Chondrocyte (in vitro differentiated cells): ENCODE measurements around the gene VIT. TPM values are rescaled to one million over a fixed set of nuclear protein-coding genes. Genes with fewer than 3 reads are reported as not detected.

ENCODE experiments used
- DNase-seq: peaks from one replicate; pipeline ENCODE4 v3.0.0; 2021; ENCODE audit warnings: mixed read lengths, low spot score
- H3K27ac Mint-ChIP-seq: one replicate; pipeline ENCODE4 v1.8.0; 2021; ENCODE audit warnings: mild to moderate bottlenecking, moderate library complexity, mixed read lengths; ENCODE audit not compliant: unreplicated experiment
- H3K27me3 Mint-ChIP-seq: 2 replicates; pipeline ENCODE4 v1.8.0; 2021; ENCODE audit warnings: low read depth, mixed read lengths
- H3K36me3 Mint-ChIP-seq: 2 replicates; pipeline ENCODE4 v1.8.0; 2021; ENCODE audit warnings: low read depth, mixed read lengths
- H3K4me1 Mint-ChIP-seq: 2 replicates; pipeline ENCODE4 v1.8.0; 2021; ENCODE audit warnings: low read depth, mild to moderate bottlenecking, mixed read lengths
- H3K4me3 Mint-ChIP-seq: one replicate; pipeline ENCODE4 v1.8.0; 2021; ENCODE audit warnings: mild to moderate bottlenecking, moderate library complexity, mixed read lengths; ENCODE audit not compliant: unreplicated experiment
- H3K9me3 Mint-ChIP-seq: 2 replicates; pipeline ENCODE4 v1.8.0; 2021; ENCODE audit warnings: low read depth, mixed read lengths
- total RNA-seq: library from RNA; stranded (reverse); gene quantifications from 3 replicates; pipeline ENCODE4 v1.2.1, GENCODE V29; 2021
- TF ChIP-seq, protein P1 (sequence below): fragments of 200-600 bp; sonication (generic); IDR thresholded peaks from 2 replicates; pipeline ENCODE4 v1.5.0; 2021; ENCODE audit warnings: antibody characterized with exemption, mild to moderate bottlenecking, moderate library complexity

The VIT gene
- total RNA-seq, 1 donor from 2014 or later: 0.15 TPM

DNA sequence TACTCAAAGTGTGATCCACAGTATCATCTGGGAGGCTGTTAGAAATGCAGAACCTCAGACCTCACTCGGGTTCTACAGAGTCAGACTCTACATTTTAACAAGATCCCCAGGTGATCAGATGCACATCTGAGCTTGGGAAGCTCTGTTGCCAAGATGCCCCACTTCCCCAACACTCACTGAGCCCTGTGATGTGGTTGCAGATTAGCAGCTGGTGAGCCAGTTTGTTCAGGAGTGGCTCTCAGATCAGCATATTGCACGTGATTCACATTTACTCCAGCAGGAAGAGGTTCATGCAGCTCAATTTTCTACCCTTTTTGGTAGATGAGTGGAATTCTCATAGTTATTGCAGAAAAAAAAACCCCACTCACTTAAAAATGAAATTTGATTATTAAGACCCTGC, 96.4 kb downstream of the VIT start:
- Mint-ChIP-seq H3K4me1 (peaks cover 6% of the 10 kb centered on the region), H3K27me3 (peaks cover 7% of the 10 kb centered on the region), H3K4me3 (no peak overlapping the region), H3K9me3 (no peaks in the 10 kb centered on the region), H3K27ac (no peak overlapping the region), H3K36me3 (no peaks in the 10 kb centered on the region)
- TF ChIP-seq, protein P1, sequence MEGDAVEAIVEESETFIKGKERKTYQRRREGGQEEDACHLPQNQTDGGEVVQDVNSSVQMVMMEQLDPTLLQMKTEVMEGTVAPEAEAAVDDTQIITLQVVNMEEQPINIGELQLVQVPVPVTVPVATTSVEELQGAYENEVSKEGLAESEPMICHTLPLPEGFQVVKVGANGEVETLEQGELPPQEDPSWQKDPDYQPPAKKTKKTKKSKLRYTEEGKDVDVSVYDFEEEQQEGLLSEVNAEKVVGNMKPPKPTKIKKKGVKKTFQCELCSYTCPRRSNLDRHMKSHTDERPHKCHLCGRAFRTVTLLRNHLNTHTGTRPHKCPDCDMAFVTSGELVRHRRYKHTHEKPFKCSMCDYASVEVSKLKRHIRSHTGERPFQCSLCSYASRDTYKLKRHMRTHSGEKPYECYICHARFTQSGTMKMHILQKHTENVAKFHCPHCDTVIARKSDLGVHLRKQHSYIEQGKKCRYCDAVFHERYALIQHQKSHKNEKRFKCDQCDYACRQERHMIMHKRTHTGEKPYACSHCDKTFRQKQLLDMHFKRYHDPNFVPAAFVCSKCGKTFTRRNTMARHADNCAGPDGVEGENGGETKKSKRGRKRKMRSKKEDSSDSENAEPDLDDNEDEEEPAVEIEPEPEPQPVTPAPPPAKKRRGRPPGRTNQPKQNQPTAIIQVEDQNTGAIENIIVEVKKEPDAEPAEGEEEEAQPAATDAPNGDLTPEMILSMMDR: no peak
- no peak for DNase-seq

GRCh38 chr2:36797324-36798070, 101.0 kb downstream of the VIT start:
- Mint-ChIP-seq H3K4me1 (peaks cover 6% of the 10 kb centered on the region), H3K27me3 (no peaks in the 10 kb centered on the region), H3K9me3 (no peaks in the 10 kb centered on the region), H3K4me3 (no peak overlapping the region), H3K36me3 (no peaks in the 10 kb centered on the region), H3K27ac (no peak overlapping the region)
- TF ChIP-seq, protein P1: no peak
- DNase-seq: no peak

GRCh38 chr2:36798724-36799123, 102.2 kb downstream of the VIT start:
- Mint-ChIP-seq H3K9me3 (no peaks in the 10 kb centered on the region), H3K4me1 (peaks cover 6% of the 10 kb centered on the region)
- no peak for DNase-seq

DNA sequence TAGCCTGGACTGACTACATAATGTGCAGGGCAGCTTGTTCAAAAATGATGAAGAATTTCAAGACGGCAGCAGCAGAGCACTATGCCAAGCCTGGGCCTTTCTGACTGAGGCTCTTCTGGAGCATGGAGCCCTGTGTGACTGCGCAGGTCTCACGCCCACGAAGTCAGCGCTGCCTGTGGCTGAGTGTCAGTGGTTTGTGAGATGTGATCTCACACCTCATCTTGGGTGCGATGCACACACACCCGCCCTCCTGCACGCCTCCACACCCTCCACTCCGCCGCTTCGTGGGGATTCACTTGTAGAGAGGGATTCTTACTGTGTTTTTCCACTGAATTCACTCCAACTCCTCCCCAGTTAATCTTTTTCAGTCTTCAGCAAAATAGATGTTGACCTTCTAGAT, 103.9 kb downstream of the VIT start:
- Mint-ChIP-seq H3K36me3 (no peaks in the 10 kb centered on the region), H3K27ac (no peak overlapping the region), H3K27me3 (no peaks in the 10 kb centered on the region), H3K4me3 (no peak overlapping the region), H3K9me3 (no peaks in the 10 kb centered on the region), H3K4me1 (peaks cover 6% of the 10 kb centered on the region)
- no peak for DNase-seq
- TF ChIP-seq, protein P1: no peak

More at GRCh38 chr2:36798724-36799123, 102.2 kb downstream of the VIT start:
- Mint-ChIP-seq H3K4me3 (no peak overlapping the region), H3K36me3 (no peaks in the 10 kb centered on the region), H3K27ac (no peak overlapping the region), H3K27me3 (no peaks in the 10 kb centered on the region)
- TF ChIP-seq, protein P1: no peak

DNA sequence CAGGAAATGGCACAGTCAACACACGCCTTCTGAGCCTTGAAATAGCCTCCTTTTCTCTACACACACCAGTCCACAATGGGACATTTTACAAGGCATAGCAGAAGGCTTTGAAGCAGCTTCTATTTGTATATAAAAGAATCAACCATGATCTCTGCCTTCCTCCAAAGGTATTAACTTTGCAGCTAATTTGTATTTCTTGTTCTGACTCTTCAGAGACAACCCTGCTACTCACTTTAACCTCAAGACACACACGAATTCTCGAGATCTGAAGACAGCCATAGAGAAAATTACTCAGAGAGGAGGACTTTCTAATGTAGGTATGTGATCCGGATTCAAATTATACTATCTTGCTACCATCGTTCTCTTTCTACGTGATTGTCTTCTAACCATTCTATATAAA, 104.6 kb downstream of the VIT start:
- no peak for DNase-seq
- H3K4me3 Mint-ChIP-seq: no peak overlapping the region
- TF ChIP-seq, protein P1: no peak
- no peaks in the 10 kb centered on the region for H3K36me3 Mint-ChIP-seq
- H3K9me3 Mint-ChIP-seq: no peaks in the 10 kb centered on the region
- H3K27ac Mint-ChIP-seq: no peak overlapping the region
- no peaks in the 10 kb centered on the region for H3K4me1 Mint-ChIP-seq
- H3K27me3 Mint-ChIP-seq: no peaks in the 10 kb centered on the region
